MM.1S (cell line): ENCODE results near the gene SYNDIG1.
A peak's percentile ranks its signal among the peaks of the same experiment; 100 is the strongest.

Experiments used
- DNase-seq: peaks from one replicate; pipeline ENCODE4 v3.0.0-alpha.2; 2015
- H2AFZ ChIP-seq: fragments of 300-600 bp; sonication (generic); 2 replicates; pipeline ENCODE4 v1.6.0; 2016; ENCODE audit warnings: antibody characterized with exemption, low read length
- H3F3A ChIP-seq: fragments of 300-600 bp; sonication (generic); 2 replicates; pipeline ENCODE4 v1.6.1; 2016; ENCODE audit warnings: mild to moderate bottlenecking, antibody characterized with exemption, low read length, moderate library complexity, mixed read lengths; ENCODE audit not compliant: insufficient read depth
- H3K27ac ChIP-seq: fragments of 300-600 bp; sonication (generic); 2 replicates; pipeline ENCODE4 v1.5.1; 2016; ENCODE audit warnings: mild to moderate bottlenecking, low read length
- H3K27me3 ChIP-seq: fragments of 300-600 bp; sonication (generic); replicated peaks from 2 replicates; pipeline ENCODE4 v1.6.0; 2016; ENCODE audit warnings: low read length; ENCODE audit not compliant: insufficient read depth
- H3K36me3 ChIP-seq: fragments of 300-600 bp; sonication (generic); replicated peaks from 2 replicates; pipeline ENCODE4 v1.6.1; 2016; ENCODE audit warnings: mild to moderate bottlenecking, low read length, mixed read lengths; ENCODE audit not compliant: insufficient read depth
- H3K4me1 ChIP-seq: fragments of 300-600 bp; sonication (generic); 2 replicates; pipeline ENCODE4 v1.6.1; 2016; ENCODE audit warnings: low read length, mixed read lengths
- H3K4me2 ChIP-seq: fragments of 300-600 bp; sonication (generic); 2 replicates; pipeline ENCODE4 v1.6.0; 2016; ENCODE audit warnings: low read depth, low read length
- H3K4me3 ChIP-seq: fragments of 300-600 bp; sonication (generic); 2 replicates; pipeline ENCODE4 v1.5.1; 2016; ENCODE audit warnings: low read length, mixed read lengths
- H3K79me2 ChIP-seq: fragments of 300-600 bp; sonication (generic); 2 replicates; pipeline ENCODE4 v1.6.1; 2016; ENCODE audit warnings: mixed run types, low read length, mixed read lengths
- H3K9ac ChIP-seq: fragments of 300-600 bp; sonication (generic); 2 replicates; pipeline ENCODE4 v1.6.1; 2016; ENCODE audit warnings: low read length, mixed read lengths
- H3K9me2 ChIP-seq: fragments of 300-600 bp; sonication (generic); replicated peaks from 2 replicates; pipeline ENCODE4 v1.6.1; 2016; ENCODE audit warnings: mild to moderate bottlenecking, low read length, mixed read lengths; ENCODE audit not compliant: insufficient read depth
- H3K9me3 ChIP-seq: fragments of 300-600 bp; sonication (generic); replicated peaks from 2 replicates; pipeline ENCODE4 v1.6.1; 2016; ENCODE audit warnings: mild to moderate bottlenecking, low read length, mixed read lengths; ENCODE audit not compliant: insufficient read depth
- H4K20me1 ChIP-seq: fragments of 300-600 bp; sonication (generic); 2 replicates; pipeline ENCODE4 v1.6.1; 2016; ENCODE audit warnings: mild to moderate bottlenecking, low read length, moderate library complexity, mixed read lengths; ENCODE audit not compliant: insufficient read depth
- CTCF ChIP-seq: fragments of 300-600 bp; sonication (generic); IDR thresholded peaks from 2 replicates; pipeline ENCODE4 v1.5.1; 2016; ENCODE audit warnings: antibody characterized with exemption, low read length, mixed read lengths
- EZH2 ChIP-seq: fragments of 300-600 bp; sonication (generic); optimal IDR thresholded peaks from 2 replicates; pipeline ENCODE3; 2017; ENCODE audit warnings: low read depth, mild to moderate bottlenecking, antibody characterized with exemption, low read length, mixed read lengths
- EZH2phosphoT487 ChIP-seq: fragments of 300-600 bp; sonication (generic); IDR thresholded peaks from 2 replicates; pipeline ENCODE4 v1.6.1; 2018; ENCODE audit warnings: antibody characterized with exemption, low read length

The SYNDIG1 gene

GRCh38 chr20:24446811-24447210 lies 22.6 kb upstream of the SYNDIG1 start:
- Histone ChIP-seq H3K9me2 (no peaks in the 10 kb centered on the region), H3K36me3 (no peaks in the 10 kb centered on the region), H3F3A (no peaks in the 10 kb centered on the region), H3K4me2 (no peak overlapping the region), H2AFZ (no peak overlapping the region), H3K9me3 (no peaks in the 10 kb centered on the region), H3K4me3 (no peak overlapping the region), H3K79me2 (no peaks in the 10 kb centered on the region), H4K20me1 (no peaks in the 10 kb centered on the region), H3K27ac (no peak overlapping the region), H3K9ac (no peak overlapping the region), H3K27me3 (no peaks in the 10 kb centered on the region), H3K4me1 (peaks cover 13% of the 10 kb centered on the region)
- DNase-seq, result no peak
- TF ChIP-seq CTCF, result no peak
- no peak for TF ChIP-seq EZH2phosphoT487
- TF ChIP-seq EZH2, result no peak

GRCh38 chr20:24448170-24448569 lies 21.3 kb upstream of the SYNDIG1 start:
- no peaks in the 10 kb centered on the region for H3K9me2 ChIP-seq
- no peaks in the 10 kb centered on the region for H3K27me3 ChIP-seq
- H3K27ac ChIP-seq, result no peak overlapping the region
- H3F3A ChIP-seq, result no peaks in the 10 kb centered on the region
- H3K79me2 ChIP-seq, result no peaks in the 10 kb centered on the region
- H3K9me3 ChIP-seq, result no peaks in the 10 kb centered on the region
- TF ChIP-seq EZH2phosphoT487 (no peak), EZH2 (no peak), CTCF (no peak)
- H3K9ac ChIP-seq, result no peak overlapping the region
- no peak for DNase-seq
- H3K4me2 ChIP-seq, result no peak overlapping the region
- H4K20me1 ChIP-seq, result no peaks in the 10 kb centered on the region
- no peak overlapping the region for H2AFZ ChIP-seq
- H3K4me3 ChIP-seq, result no peak overlapping the region
- H3K36me3 ChIP-seq, result no peaks in the 10 kb centered on the region
- H3K4me1 ChIP-seq, result peaks cover 15% of the 10 kb centered on the region

- H3K4me2 ChIP-seq, result peak overlapping the region; percentile 28; the same call in 1 of the 2 replicates
These were observed 20.3 kb upstream of the SYNDIG1 start for GRCh38 chr20:24449026-24449720.

GRCh38 chr20:24450177-24450576 lies 19.3 kb upstream of the SYNDIG1 start:
- Histone ChIP-seq H3K9me2 (no peaks in the 10 kb centered on the region), H3K4me1 (peaks cover 35% of the 10 kb centered on the region), H3K27ac (no peak overlapping the region), H3K9me3 (no peaks in the 10 kb centered on the region), H3K9ac (no peak overlapping the region), H3K4me2 (no peak overlapping the region), H3K4me3 (no peak overlapping the region), H4K20me1 (no peaks in the 10 kb centered on the region), H3K36me3 (no peaks in the 10 kb centered on the region), H3F3A (0 out of 2 replicates have a peak, but pooled peaks cover 5% of the 10 kb centered on the region), H3K27me3 (no peaks in the 10 kb centered on the region), H3K79me2 (no peaks in the 10 kb centered on the region), H2AFZ (no peak overlapping the region)
- DNase-seq, result no peak
- TF ChIP-seq EZH2phosphoT487, result no peak
- no peak for TF ChIP-seq CTCF
- TF ChIP-seq EZH2, result no peak

More at GRCh38 chr20:24449026-24449720, 20.3 kb upstream of the SYNDIG1 start:
- DNase-seq, result peak; percentile 25
- no peak overlapping the region for H3K4me3 ChIP-seq
- H3K27me3 ChIP-seq, result no peaks in the 10 kb centered on the region
- H4K20me1 ChIP-seq, result no peaks in the 10 kb centered on the region
- H3F3A ChIP-seq, result 0 out of 2 replicates have a peak, but pooled peaks cover 5% of the 10 kb centered on the region
- H3K4me1 ChIP-seq, result peaks cover 25% of the 10 kb centered on the region
- no peaks in the 10 kb centered on the region for H3K9me2 ChIP-seq
- no peak overlapping the region for H2AFZ ChIP-seq
- H3K9me3 ChIP-seq, result no peaks in the 10 kb centered on the region
- no peak overlapping the region for H3K9ac ChIP-seq
- H3K36me3 ChIP-seq, result no peaks in the 10 kb centered on the region
- H3K79me2 ChIP-seq, result no peaks in the 10 kb centered on the region
- H3K27ac ChIP-seq, result peak overlapping the region; percentile 50; the same call in 1 of the 2 replicates
- TF ChIP-seq EZH2, result no peak
